Gastrocnemius medialis (tissue), 4 donors: ENCODE results near the gene OSBPL10. TPM values are rescaled to one million over a fixed set of nuclear protein-coding genes. Genes with fewer than 3 reads are reported as not detected.
"Not testable (repeated sequence)": the region's sequence is repeated elsewhere in the genome, so short reads cannot be mapped to it uniquely, and the experiment has no call there.

Source experiments
- ATAC-seq, 2 donors: fragments of 150-250 bp; one replicate each; pipeline ENCODE4 v1.9.1; 2016
- DNase-seq, 2 donors: peaks; one replicate each; pipeline ENCODE4 v3.0.0-alpha.2; 2019
- H3K27ac ChIP-seq, 4 donors: fragments of 200-600 bp; sonication (generic); 1 replicate in 1 of 4; 2 replicates in 3 of 4; pipeline ENCODE4 v1.5.1; 2016 to 2018; ENCODE audit warnings: mild to moderate bottlenecking in 2 of 4, moderate library complexity in 1 of 4
- H3K27me3 ChIP-seq, 3 donors: fragments of 200-600 bp; sonication (generic) in 2 of 3; 1 replicate in 1 of 3; 2 replicates in 2 of 3; pipeline versions ENCODE4 v1.5.1 to v1.6.0; 2016 to 2019; ENCODE audit warnings: mild to moderate bottlenecking in 1 of 3, moderate library complexity in 1 of 3
- H3K36me3 ChIP-seq, 2 donors: fragments of 200-600 bp; sonication (generic) in 1 of 2; one replicate each; pipeline ENCODE4 v1.5.1; 2017 to 2018
- H3K4me1 ChIP-seq, 2 donors: fragments of 200-600 bp; sonication (generic) in 1 of 2; one replicate each; pipeline ENCODE4 v1.5.1; 2016 to 2017; ENCODE audit warnings: mild to moderate bottlenecking in 2 of 2
- H3K4me3 ChIP-seq, 4 donors: fragments of 200-600 bp; sonication (generic) in 3 of 4; 1 replicate in 1 of 4; 2 replicates in 3 of 4; pipeline ENCODE4 v1.5.1; 2016 to 2019; ENCODE audit warnings: mild to moderate bottlenecking in 2 of 4
- H3K9me3 ChIP-seq, 3 donors: fragments of 200-600 bp; sonication (generic) in 2 of 3; 1 replicate in 1 of 3; 2 replicates in 2 of 3; pipeline ENCODE4 v1.5.1; 2016 to 2019
- POLR2A ChIP-seq, 2 donors: fragments of 450-650 bp; IDR thresholded peaks; one replicate each; pipeline ENCODE4 v1.6.1; 2017; ENCODE audit warnings: antibody characterized with exemption in 2 of 2, mild to moderate bottlenecking in 2 of 2, moderate library complexity in 2 of 2
- in situ Hi-C, 4 donors: fragments of 200-750 bp; cut with MboI; loops; one replicate each; pipeline versions ENCODE4 v1.15.0 to v1.8.0; 2017; ENCODE audit warnings: low sequenced_read_pairs in 4 of 4
- intact Hi-C: fragments of 100-400 bp; cut with DNase I; formaldehyde crosslinking; loops from one replicate; pipeline ENCODE4 v1.15.1; 2023; ENCODE audit warnings: low total_unique reads
- total RNA-seq, 4 donors: library from RNA; depleted of rRNA; stranded (reverse); fragments of >200 nt; gene quantifications; one replicate each; pipeline versions ENCODE4 v1.1.0 to v1.2.3, GENCODE V29; 2016
- TF ChIP-seq, protein P1 (sequence below), 5 experiments: fragments of 450-650 bp in 3 of 5; fragments of 200-600 bp in 2 of 5; sonication (generic) in 2 of 5; IDR thresholded peaks in 4 of 5; conservative IDR thresholded peaks in 1 of 5; 1 replicate in 4 of 5; 2 replicates in 1 of 5; pipeline ENCODE4 v1.5.1; 2016 to 2019; ENCODE audit warnings: antibody characterized with exemption in 5 of 5, mild to moderate bottlenecking in 3 of 5, moderate library complexity in 3 of 5

Gene OSBPL10
- total RNA-seq, 4 donors from 2014 or later: 1.4 to 7.0 (median 3.8) TPM

DNA sequence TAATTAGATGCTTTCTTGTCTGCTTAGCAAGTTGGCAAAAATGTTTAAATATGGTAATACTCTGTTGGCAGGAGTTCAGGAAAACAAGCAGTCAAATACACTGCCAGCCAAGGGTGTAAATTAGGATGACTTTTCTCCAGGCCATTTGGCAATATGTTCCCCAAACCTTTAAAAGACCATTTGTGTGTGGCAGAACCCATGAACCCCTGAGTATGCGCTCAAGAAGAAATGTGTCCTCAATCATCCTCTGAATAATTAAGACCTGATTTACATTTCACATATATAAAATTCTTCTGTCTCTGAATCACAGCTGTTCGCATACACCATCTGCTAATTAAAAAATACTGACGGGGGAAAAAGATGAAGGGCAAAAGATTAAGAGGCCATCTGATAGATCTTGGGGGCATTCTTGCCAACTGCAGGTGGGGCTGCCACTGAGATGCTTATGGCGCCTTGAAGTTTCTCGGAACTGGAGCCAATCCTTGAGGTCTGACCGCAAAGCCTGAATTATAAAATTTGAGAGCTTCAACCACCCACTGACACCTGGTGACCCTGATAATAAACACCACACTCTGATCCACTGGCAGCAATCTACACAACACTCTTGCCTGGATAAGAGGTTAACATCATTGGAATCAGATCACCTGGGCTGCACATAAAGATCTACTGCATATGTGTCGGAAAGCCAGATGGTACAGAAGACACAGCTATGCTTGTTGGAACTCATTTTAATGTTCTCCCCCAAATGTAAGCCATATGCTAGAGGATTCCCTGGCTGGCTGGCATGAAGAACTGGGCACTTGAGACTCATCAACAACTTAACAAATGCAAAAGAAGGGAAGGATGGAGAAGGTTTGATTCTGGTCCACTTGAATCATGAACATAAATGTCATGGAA lies 190.6 kb downstream of the OSBPL10 start:
- no peak for DNase-seq
- TF ChIP-seq POLR2A (IDR thresholded peaks at IDR 0.05): no peak
- TF ChIP-seq, protein P1, sequence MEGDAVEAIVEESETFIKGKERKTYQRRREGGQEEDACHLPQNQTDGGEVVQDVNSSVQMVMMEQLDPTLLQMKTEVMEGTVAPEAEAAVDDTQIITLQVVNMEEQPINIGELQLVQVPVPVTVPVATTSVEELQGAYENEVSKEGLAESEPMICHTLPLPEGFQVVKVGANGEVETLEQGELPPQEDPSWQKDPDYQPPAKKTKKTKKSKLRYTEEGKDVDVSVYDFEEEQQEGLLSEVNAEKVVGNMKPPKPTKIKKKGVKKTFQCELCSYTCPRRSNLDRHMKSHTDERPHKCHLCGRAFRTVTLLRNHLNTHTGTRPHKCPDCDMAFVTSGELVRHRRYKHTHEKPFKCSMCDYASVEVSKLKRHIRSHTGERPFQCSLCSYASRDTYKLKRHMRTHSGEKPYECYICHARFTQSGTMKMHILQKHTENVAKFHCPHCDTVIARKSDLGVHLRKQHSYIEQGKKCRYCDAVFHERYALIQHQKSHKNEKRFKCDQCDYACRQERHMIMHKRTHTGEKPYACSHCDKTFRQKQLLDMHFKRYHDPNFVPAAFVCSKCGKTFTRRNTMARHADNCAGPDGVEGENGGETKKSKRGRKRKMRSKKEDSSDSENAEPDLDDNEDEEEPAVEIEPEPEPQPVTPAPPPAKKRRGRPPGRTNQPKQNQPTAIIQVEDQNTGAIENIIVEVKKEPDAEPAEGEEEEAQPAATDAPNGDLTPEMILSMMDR (IDR thresholded peaks at IDR 0.05 in 4 of 5, conservative IDR thresholded peaks at IDR 0.05 in 1 of 5): no peak
- Histone ChIP-seq H3K36me3 (no peaks in the 10 kb centered on the region), H3K27ac (no peak overlapping the region), H3K9me3 (no peaks in the 10 kb centered on the region), H3K4me1 (peaks cover 5 to 6% of the 10 kb centered on the region in 2 donors), H3K27me3 (no peaks in the 10 kb centered on the region), H3K4me3 (no peak overlapping the region)
- intact Hi-C loops (no loop called here), in situ Hi-C loops (no loop called here)
- ATAC-seq: no peak

DNA sequence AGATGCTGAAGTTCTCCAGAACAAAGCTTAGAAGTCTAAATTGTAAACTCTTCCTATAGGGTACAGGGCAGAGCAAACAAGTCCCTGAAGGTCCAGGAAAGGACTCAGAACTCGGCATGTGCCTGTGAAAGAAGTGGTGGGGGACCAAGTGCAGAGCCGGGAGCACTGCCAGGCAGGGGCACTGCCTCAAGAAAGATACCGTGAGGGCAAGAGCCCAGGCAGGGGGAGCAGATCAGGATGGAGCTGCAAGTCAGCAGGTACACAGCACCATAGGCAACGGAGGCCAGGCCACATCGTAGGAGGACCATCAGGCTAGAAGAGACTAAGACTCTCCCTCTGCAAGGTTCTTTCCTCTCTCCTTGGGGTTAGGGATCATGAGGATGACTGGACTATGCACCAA lies 191.6 kb downstream of the OSBPL10 start:
- peaks cover 5 to 6% of the 10 kb centered on the region in 2 donors for H3K4me1 ChIP-seq
- no peak for DNase-seq
- in situ Hi-C loops (no loop called here), intact Hi-C loops (no loop called here)
- no peak for ATAC-seq
- H3K4me3 ChIP-seq: no peak overlapping the region
- no peaks in the 10 kb centered on the region for H3K36me3 ChIP-seq
- TF ChIP-seq POLR2A (IDR thresholded peaks at IDR 0.05): no peak
- TF ChIP-seq, protein P1 (IDR thresholded peaks at IDR 0.05 in 4 of 5, conservative IDR thresholded peaks at IDR 0.05 in 1 of 5): no peak
- H3K27ac ChIP-seq: no peak overlapping the region
- H3K27me3 ChIP-seq: no peaks in the 10 kb centered on the region
- no peaks in the 10 kb centered on the region for H3K9me3 ChIP-seq

DNA sequence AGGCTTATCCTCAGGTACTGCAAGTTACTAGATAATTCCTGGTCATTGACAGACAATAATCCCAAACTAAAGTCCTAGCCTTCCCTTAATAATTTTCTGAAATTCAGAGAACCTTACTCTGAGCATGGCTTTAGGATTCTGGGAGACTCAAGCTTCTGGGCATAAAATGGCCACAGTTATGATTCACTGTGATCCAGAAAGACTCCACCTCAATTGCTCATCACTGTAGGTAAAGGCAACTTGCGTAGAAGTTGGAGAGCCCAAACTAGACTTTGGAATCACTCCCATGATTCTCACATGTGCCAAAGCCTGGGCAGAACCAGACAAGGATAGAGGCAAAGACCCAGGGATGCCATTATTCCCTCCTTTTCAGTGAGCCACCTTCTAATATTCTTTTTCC lies 195.3 kb downstream of the OSBPL10 start:
- no peaks in the 10 kb centered on the region for H3K36me3 ChIP-seq
- no peak for ATAC-seq
- DNase-seq: no peak
- no peak for TF ChIP-seq POLR2A (IDR thresholded peaks at IDR 0.05)
- TF ChIP-seq, protein P1 (IDR thresholded peaks at IDR 0.05 in 4 of 5, conservative IDR thresholded peaks at IDR 0.05 in 1 of 5): no peak
- intact Hi-C loops (no loop called here), in situ Hi-C loops (no loop called here)
- H3K27ac ChIP-seq: no peak overlapping the region
- H3K27me3 ChIP-seq: no peaks in the 10 kb centered on the region
- H3K4me3 ChIP-seq: no peak overlapping the region
- H3K4me1 ChIP-seq: no peaks in the 10 kb centered on the region
- no peaks in the 10 kb centered on the region for H3K9me3 ChIP-seq

DNA sequence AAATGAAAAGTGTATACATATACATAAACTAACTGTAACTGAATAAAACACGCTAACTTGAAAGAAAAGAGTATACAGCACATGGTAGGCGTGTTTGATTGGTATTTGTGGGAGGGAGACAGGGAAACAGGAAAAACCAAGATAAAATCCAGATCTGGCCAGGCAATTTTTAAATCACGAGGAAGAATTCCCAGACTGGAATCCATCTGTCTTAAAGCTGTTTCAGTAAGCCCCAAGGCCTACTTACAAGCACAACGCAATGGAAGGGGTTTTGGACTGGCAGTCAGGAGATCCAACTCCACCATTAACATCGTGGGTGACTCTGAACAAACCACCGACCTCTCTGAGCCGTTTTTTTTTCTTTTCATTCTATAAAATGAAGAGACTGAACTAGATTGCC lies 195.8 kb downstream of the OSBPL10 start:
- intact Hi-C loops (no loop called here), in situ Hi-C loops (no loop called here)
- H3K27ac ChIP-seq: no peak overlapping the region
- H3K9me3 ChIP-seq: no peaks in the 10 kb centered on the region
- H3K36me3 ChIP-seq: no peaks in the 10 kb centered on the region
- ATAC-seq (no peak), DNase-seq (no peak)
- TF ChIP-seq POLR2A (IDR thresholded peaks at IDR 0.05): no peak
- TF ChIP-seq, protein P1 (IDR thresholded peaks at IDR 0.05 in 4 of 5, conservative IDR thresholded peaks at IDR 0.05 in 1 of 5): no peak
- no peaks in the 10 kb centered on the region for H3K4me1 ChIP-seq
- no peak overlapping the region for H3K4me3 ChIP-seq
- H3K27me3 ChIP-seq: no peaks in the 10 kb centered on the region

DNA sequence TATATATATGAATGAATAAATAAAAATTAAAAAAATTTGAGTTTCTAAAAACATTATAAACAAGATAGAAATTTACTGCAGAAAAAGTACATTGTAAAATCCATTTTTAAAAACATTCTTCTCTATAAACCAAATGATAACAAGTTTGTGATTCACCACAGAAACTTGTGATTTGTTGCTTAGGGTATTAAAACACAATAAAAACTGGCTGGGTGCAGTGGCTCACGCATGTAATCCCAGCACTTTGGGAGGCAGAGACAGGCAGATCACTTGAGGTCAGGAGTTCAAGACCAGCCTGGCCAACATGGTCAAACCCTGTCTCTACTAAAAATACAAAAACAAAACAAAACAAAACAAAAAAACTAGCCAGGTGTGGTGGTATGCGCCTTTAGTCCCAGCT lies 197.2 kb downstream of the OSBPL10 start:
- H3K4me3 ChIP-seq, H3K27ac ChIP-seq, H3K9me3 ChIP-seq, intact Hi-C loops, DNase-seq, in situ Hi-C loops, H3K36me3 ChIP-seq, H3K4me1 ChIP-seq, ATAC-seq, H3K27me3 ChIP-seq: not testable (repeated sequence)

DNA sequence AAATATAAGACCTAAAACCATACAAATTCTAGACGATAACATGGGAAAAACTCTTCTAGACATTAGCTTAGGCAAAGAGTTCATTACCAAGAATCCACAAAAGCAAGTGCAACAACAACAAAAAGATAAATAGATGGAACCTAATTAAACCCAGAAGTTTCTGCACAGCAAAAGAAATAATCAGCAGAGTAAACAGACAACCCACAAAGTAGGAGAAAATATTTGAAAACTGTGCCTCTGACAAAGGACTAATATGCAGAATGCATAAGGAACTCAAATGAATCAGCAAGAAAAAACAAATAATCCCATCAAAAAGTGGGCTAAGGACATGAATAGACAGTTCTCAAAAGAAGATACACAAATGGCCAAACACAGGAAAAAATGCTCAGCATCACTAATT lies 198.8 kb downstream of the OSBPL10 start:
- DNase-seq, H3K4me3 ChIP-seq, intact Hi-C loops, H3K36me3 ChIP-seq, H3K9me3 ChIP-seq, H3K27ac ChIP-seq, ATAC-seq, in situ Hi-C loops, H3K4me1 ChIP-seq, H3K27me3 ChIP-seq: not testable (repeated sequence)
